Pancreas (tissue), 10 donors: ENCODE results near the gene NLN. TPM values are rescaled to one million over a fixed set of nuclear protein-coding genes. Genes with fewer than 3 reads are reported as not detected.

Experiments
- ATAC-seq, 4 donors: fragments of 200-7000 bp; cut with Tn5 transposase; one replicate each; pipeline versions ENCODE4 v1.8.0 to v1.9.1; 2020; ENCODE audit warnings: mild to moderate bottlenecking in 4 of 4, moderate library complexity in 4 of 4
- DNase-seq, 6 donors: peaks; one replicate each; pipeline ENCODE4 v3.0.0-alpha.2; 2020
- FAIRE-seq: peaks from 2 replicates; lab custom pipeline; 2012; peaks lifted over from hg19 to GRCh38; lab: Jason Lieb, UNC
- H3K27ac ChIP-seq, 4 donors: fragments of 200-600 bp; sonication (generic); 1 replicate in 3 of 4; 2 replicates in 1 of 4; pipeline versions ENCODE4 v1.5.0 to v1.8.0; 2020
- H3K27me3 ChIP-seq, 4 donors: fragments of 200-600 bp; one replicate each; pipeline ENCODE4 v1.8.0; 2021
- H3K36me3 ChIP-seq, 3 donors: fragments of 200-600 bp; sonication (generic) in 1 of 3; one replicate each; pipeline versions ENCODE4 v1.5.0 to v1.8.0; 2020 to 2021
- H3K4me1 ChIP-seq, 3 donors: fragments of 200-600 bp; one replicate each; pipeline ENCODE4 v1.8.0; 2021
- H3K4me3 ChIP-seq, 4 donors: fragments of 200-600 bp; sonication (generic) in 2 of 4; one replicate each; pipeline versions ENCODE4 v1.5.0 to v1.8.0; 2020 to 2021
- H3K9me3 ChIP-seq, 4 donors: fragments of 200-600 bp; one replicate each; pipeline ENCODE4 v1.8.0; 2021
- CTCF ChIP-seq, 4 donors: fragments of 200-600 bp; sonication (generic) in 3 of 4; IDR thresholded peaks; one replicate each; pipeline versions ENCODE4 v1.5.0 to v1.8.0; 2021; ENCODE audit warnings: antibody characterized with exemption in 4 of 4
- WGBS, 2 donors: extraction: QIAGEN DNeasy Blood & Tissue Kit; methylation state at CpG; one replicate each; pipeline ENCODE4 v1.1.7; 2013; 5-methylcytosine and 5-hydroxymethylcytosine counted together
- intact Hi-C, 3 donors: fragments of 100-400 bp; cut with DNase I; formaldehyde crosslinking; loops; one replicate each; pipeline versions ENCODE4 v1.11.1 to v1.14.2; 2022
- polyA plus RNA-seq, 2 donors: library from polyadenylated mRNA; stranded (reverse); fragments of 200-250 nt; gene quantifications; one replicate each; pipeline ENCODE4 v1.2.3, GENCODE V29; 2013
- total RNA-seq, 6 donors: library from RNA; stranded (reverse); fragmentation: NEBNext Ultra II Directional in 4 of 6; extraction: Animal tissue kit (Norgen Biotek cat#: 25700) in 4 of 6; gene quantifications; one replicate each; pipeline versions ENCODE4 v1.2.1 to v1.2.4, GENCODE V29; 2021 to 2023
- donor health status: healthy with polysubstance abuse.
- donor health status: DM: no; HTN: no; CAD: no; lungs with moderate emphysema.
- donor health status: DM: no; HTN: no; CAD: no.
- donor health status: control.
- donor health status: control.
- donor health status: Bipolar disorder and iron deficiency.
- donor health status: DM: yes; HTN: yes; CAD: no.
- donor health status: DM: no; HTN: no; CAD: no.
- donor health status: DM: no; HTN: no; CAD: no.
- donor health status: DM: yes; HTN: yes; CAD: no.

Gene NLN
- total and polyA plus RNA-seq, 8 donors = 1.8 to 15.0 (median 8.0) TPM

- no peak for TF ChIP-seq CTCF (IDR thresholded peaks at IDR 0.05)
- WGBS, 2 donors = 50 to 70% methylated on average over 3 of the region's 3 CpGs
- DNase-seq = no peak
- H3K27ac ChIP-seq = no peak overlapping the region
- no peaks in the 10 kb centered on the region for H3K9me3 ChIP-seq
- no peaks in the 10 kb centered on the region for H3K4me1 ChIP-seq
- H3K36me3 ChIP-seq = no peaks in the 10 kb centered on the region
- ATAC-seq = no peak
- no peak for FAIRE-seq
- intact Hi-C loops = no loop called here
- no peaks in the 10 kb centered on the region for H3K27me3 ChIP-seq
- no peak overlapping the region for H3K4me3 ChIP-seq
Measured at GRCh38 chr5:65819215-65819904, 97.4 kb downstream of the NLN start.

GRCh38 chr5:65819905-65820240 lies 97.9 kb downstream of the NLN start:
- intact Hi-C loops = no loop called here
- FAIRE-seq (no peak), ATAC-seq (no peak), DNase-seq (no peak)
- no peaks in the 10 kb centered on the region for H3K4me1 ChIP-seq
- no peak for TF ChIP-seq CTCF (IDR thresholded peaks at IDR 0.05)
- H3K4me3 ChIP-seq = no peak overlapping the region
- H3K27ac ChIP-seq = no peak overlapping the region
- H3K27me3 ChIP-seq = no peaks in the 10 kb centered on the region
- H3K36me3 ChIP-seq = no peaks in the 10 kb centered on the region
- H3K9me3 ChIP-seq = no peaks in the 10 kb centered on the region

GRCh38 chr5:65820373-65820772 lies 98.4 kb downstream of the NLN start:
- TF ChIP-seq CTCF (IDR thresholded peaks at IDR 0.05) = no peak
- 91 to 94% methylated on average over 2 of the region's 2 CpGs for WGBS, 2 donors

GRCh38 chr5:65821966-65822365 lies 100.0 kb downstream of the NLN start:
- no peaks in the 10 kb centered on the region for H3K36me3 ChIP-seq
- WGBS, 2 donors = 72 to 74% methylated on average over 4 of the region's 4 CpGs
- no peak overlapping the region for H3K4me3 ChIP-seq
- H3K27me3 ChIP-seq = no peaks in the 10 kb centered on the region
- no peaks in the 10 kb centered on the region for H3K4me1 ChIP-seq
- TF ChIP-seq CTCF (IDR thresholded peaks at IDR 0.05) = no peak
- no peaks in the 10 kb centered on the region for H3K9me3 ChIP-seq
- no peak for ATAC-seq
- no peak overlapping the region for H3K27ac ChIP-seq
- intact Hi-C loops = no loop called here
- FAIRE-seq = no peak
- no peak for DNase-seq

More at GRCh38 chr5:65820373-65820772, 98.4 kb downstream of the NLN start:
- no peaks in the 10 kb centered on the region for H3K36me3 ChIP-seq
- DNase-seq (no peak), FAIRE-seq (no peak), ATAC-seq (no peak)
- no peak overlapping the region for H3K4me3 ChIP-seq
- H3K27ac ChIP-seq = no peak overlapping the region
- intact Hi-C loops = no loop called here
- H3K27me3 ChIP-seq = no peaks in the 10 kb centered on the region
- no peaks in the 10 kb centered on the region for H3K4me1 ChIP-seq
- no peaks in the 10 kb centered on the region for H3K9me3 ChIP-seq

- DNase-seq (no peak), FAIRE-seq (no peak), ATAC-seq (no peak)
- Histone ChIP-seq H3K4me1 (no peaks in the 10 kb centered on the region), H3K4me3 (no peak overlapping the region), H3K27ac (no peak overlapping the region), H3K9me3 (no peaks in the 10 kb centered on the region), H3K27me3 (no peaks in the 10 kb centered on the region), H3K36me3 (no peaks in the 10 kb centered on the region)
- intact Hi-C loops = no loop called here
- TF ChIP-seq CTCF (IDR thresholded peaks at IDR 0.05) = no peak
- 87% methylated on average over 6 of the region's 6 CpGs for WGBS, 2 donors
Measured at GRCh38 chr5:65822710-65823109, 100.7 kb downstream of the NLN start.
